Naive B cell (primary cell): ENCODE data around the gene GPR149. TPM values are rescaled to one million over a fixed set of nuclear protein-coding genes. Genes with fewer than 3 reads are reported as not detected.
"Not testable (repeated sequence)": the region's sequence is repeated elsewhere in the genome, so short reads cannot be mapped to it uniquely, and the experiment has no call there.

Source experiments
- ATAC-seq, 2 donors: fragments of 150-1000 bp; cut with Tn5 transposase; 2 replicates each; pipeline ENCODE4 v1.10.0; 2021; ENCODE audit warnings: low read depth in 2 of 2, mild to moderate bottlenecking in 2 of 2, moderate library complexity in 2 of 2
- DNase-seq: peaks from one replicate; pipeline ENCODE4 v3.0.0; 2022
- H3K27ac Mint-ChIP-seq, 6 donors: one replicate each; pipeline ENCODE4 v1.8.0; 2020 to 2022; ENCODE audit warnings: mild to moderate bottlenecking in 6 of 6, mixed read lengths in 6 of 6, moderate library complexity in 5 of 6, inconsistent platforms in 2 of 6
- H3K27me3 Mint-ChIP-seq, 3 donors: one replicate each; pipeline ENCODE4 v1.8.0; 2021 to 2022; ENCODE audit warnings: mixed read lengths in 3 of 3, mild to moderate bottlenecking in 1 of 3
- H3K36me3 Mint-ChIP-seq, 2 donors: one replicate each; pipeline ENCODE4 v1.8.0; 2020 to 2022; ENCODE audit warnings: mixed read lengths in 2 of 2, inconsistent platforms in 1 of 2, mild to moderate bottlenecking in 1 of 2
- H3K4me1 Mint-ChIP-seq, 3 donors: one replicate each; pipeline ENCODE4 v1.8.0; 2020 to 2022; ENCODE audit warnings: mixed read lengths in 3 of 3, inconsistent platforms in 1 of 3, mild to moderate bottlenecking in 1 of 3, moderate library complexity in 1 of 3
- H3K4me3 Mint-ChIP-seq, 8 donors: one replicate each; pipeline ENCODE4 v1.8.0; 2020 to 2022; ENCODE audit warnings: mild to moderate bottlenecking in 8 of 8, mixed read lengths in 8 of 8, moderate library complexity in 8 of 8, inconsistent platforms in 2 of 8
- H3K9me3 Mint-ChIP-seq, 7 donors: one replicate each; pipeline ENCODE4 v1.8.0; 2020 to 2022; ENCODE audit warnings: mixed read lengths in 7 of 7, mild to moderate bottlenecking in 5 of 7, inconsistent platforms in 2 of 7, moderate library complexity in 1 of 7
- polyA plus RNA-seq, 6 donors: library from polyadenylated mRNA; unstranded; fragments of 300-500 nt; fragmentation: Illumina TruSeq; gene quantifications; one replicate each; pipeline ENCODE4 v1.2.3, GENCODE V29; 2021; ENCODE audit warnings: low read depth in 6 of 6

GPR149 gene, protein sequence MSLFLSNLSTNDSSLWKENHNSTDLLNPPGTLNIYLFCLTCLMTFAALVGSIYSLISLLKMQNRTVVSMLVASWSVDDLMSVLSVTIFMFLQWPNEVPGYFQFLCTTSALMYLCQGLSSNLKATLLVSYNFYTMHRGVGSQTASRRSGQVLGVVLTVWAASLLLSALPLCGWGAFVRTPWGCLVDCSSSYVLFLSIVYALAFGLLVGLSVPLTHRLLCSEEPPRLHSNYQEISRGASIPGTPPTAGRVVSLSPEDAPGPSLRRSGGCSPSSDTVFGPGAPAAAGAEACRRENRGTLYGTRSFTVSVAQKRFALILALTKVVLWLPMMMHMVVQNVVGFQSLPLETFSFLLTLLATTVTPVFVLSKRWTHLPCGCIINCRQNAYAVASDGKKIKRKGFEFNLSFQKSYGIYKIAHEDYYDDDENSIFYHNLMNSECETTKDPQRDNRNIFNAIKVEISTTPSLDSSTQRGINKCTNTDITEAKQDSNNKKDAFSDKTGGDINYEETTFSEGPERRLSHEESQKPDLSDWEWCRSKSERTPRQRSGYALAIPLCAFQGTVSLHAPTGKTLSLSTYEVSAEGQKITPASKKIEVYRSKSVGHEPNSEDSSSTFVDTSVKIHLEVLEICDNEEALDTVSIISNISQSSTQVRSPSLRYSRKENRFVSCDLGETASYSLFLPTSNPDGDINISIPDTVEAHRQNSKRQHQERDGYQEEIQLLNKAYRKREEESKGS
- not detected for polyA plus RNA-seq

DNA sequence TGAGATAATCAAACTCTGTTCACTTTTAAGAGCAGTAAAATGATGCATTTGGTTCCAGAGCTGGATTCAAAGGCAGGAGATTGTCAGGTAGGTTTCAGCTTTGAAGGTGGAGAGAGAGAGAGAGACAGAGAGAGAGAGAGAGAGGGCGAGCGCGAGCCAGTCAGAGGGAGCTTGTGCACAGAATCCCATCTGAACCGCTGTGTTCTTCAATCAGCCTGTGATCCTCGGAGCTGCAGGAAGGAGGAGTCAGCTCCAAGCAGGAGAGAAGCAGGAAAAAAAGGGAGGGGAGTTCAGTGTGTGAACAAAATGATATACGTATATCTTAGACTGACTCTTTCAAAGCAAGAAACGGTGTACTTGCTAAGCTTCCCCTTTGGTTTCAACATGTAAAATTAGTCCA is at the start of gene GPR149:
Gene GPR149 (minus strand): TSS at position 177 of the 400 bp plus-strand sequence. CDS start 575 bp downstream, outside the sequence.
- ATAC-seq (no peak), DNase-seq (no peak)
- H3K36me3 Mint-ChIP-seq = peaks cover 0 to 7% of the 10 kb centered on the region in 2 donors
- peaks cover 19 to 43% (median 36%) of the 10 kb centered on the region in 3 donors for H3K27me3 Mint-ChIP-seq
- peaks cover 0 to 9% (median 2%) of the 10 kb centered on the region in 7 donors for H3K9me3 Mint-ChIP-seq
- H3K4me3 Mint-ChIP-seq = peak within 1 kb of the TSS in 1 of 8 donors; percentile 31
- H3K4me1 Mint-ChIP-seq = no peaks in the 10 kb centered on the region
- no peak within 1 kb of the TSS for H3K27ac Mint-ChIP-seq

GRCh38 chr3:154473769-154474168 is 43.8 kb upstream of the GPR149 start:
- Mint-ChIP-seq H3K9me3 (peaks cover 0 to 17% (median 2%) of the 10 kb centered on the region in 7 donors), H3K36me3 (no peaks in the 10 kb centered on the region), H3K4me3 (no peak overlapping the region), H3K27me3 (no peaks in the 10 kb centered on the region), H3K4me1 (no peaks in the 10 kb centered on the region), H3K27ac (peak overlapping the region in 1 of 6 donors; percentile 21)
- no peak for ATAC-seq
- DNase-seq = no peak

GRCh38 chr3:154469585-154469984 is 39.6 kb upstream of the GPR149 start:
- Mint-ChIP-seq H3K4me3 (no peak overlapping the region), H3K27me3 (no peaks in the 10 kb centered on the region), H3K27ac (no peak overlapping the region), H3K36me3 (no peaks in the 10 kb centered on the region), H3K4me1 (no peaks in the 10 kb centered on the region), H3K9me3 (peaks cover 0 to 12% (median 2%) of the 10 kb centered on the region in 7 donors)
- no peak for ATAC-seq
- no peak for DNase-seq

DNA sequence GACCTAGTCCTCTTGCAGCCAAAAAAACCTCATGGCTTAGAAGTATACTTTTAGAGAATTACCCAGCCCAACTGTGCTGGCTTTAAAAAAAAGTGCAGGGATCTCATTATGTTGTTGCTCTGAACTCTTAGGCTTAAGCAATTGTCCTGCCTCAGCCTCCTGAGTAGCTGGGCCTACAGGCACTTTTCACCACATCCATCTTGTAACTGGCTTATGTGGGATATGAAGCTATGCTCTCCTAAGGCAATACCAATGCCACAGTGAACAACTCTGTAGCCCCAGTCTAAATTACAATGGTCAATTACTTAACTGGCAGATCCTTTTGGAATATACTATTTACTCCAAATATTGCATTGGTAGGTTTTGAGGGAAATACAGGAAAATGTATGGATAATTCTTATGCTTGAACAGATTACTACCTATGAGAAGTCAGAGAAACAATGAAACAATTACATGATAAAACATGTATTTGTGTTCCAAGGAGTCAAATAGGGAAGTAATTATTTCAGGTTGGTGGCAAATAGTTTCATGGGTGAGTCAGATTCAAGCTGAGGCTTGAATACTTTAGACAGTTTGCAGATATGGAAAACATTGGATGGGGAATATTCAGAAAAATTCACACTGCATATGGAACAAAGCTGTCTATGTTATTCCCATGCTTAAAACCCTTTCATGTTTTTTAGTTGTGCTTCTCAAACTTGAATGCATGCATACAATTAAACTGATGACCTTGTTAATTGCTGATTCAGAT is 34.6 kb upstream of the GPR149 start:
- Mint-ChIP-seq H3K9me3 (no peaks in the 10 kb centered on the region), H3K27me3 (no peaks in the 10 kb centered on the region), H3K4me1 (no peaks in the 10 kb centered on the region), H3K4me3 (no peak overlapping the region), H3K36me3 (no peaks in the 10 kb centered on the region), H3K27ac (no peak overlapping the region)
- DNase-seq (no peak), ATAC-seq (no peak)

DNA sequence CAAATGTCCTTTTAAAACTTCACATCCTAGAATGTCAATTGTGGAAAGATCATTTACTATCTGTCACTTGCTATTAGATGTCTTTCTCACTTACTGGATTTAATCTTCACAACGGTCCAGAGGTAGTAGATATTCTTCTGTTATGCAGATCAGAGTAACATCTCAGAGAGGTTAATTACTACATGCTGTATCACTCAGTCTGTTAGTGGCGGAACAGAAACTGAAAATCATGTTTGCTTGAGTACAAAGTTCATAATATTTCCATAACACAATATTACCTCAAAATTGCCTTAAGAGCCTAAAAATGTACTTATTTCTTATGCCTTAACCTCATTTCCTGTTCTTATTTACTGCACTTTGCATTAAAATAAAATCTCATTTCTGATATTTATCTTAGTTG is 28.6 kb upstream of the GPR149 start:
- H3K27ac Mint-ChIP-seq = no peak overlapping the region
- H3K36me3 Mint-ChIP-seq = no peaks in the 10 kb centered on the region
- H3K27me3 Mint-ChIP-seq = no peaks in the 10 kb centered on the region
- peaks cover 0 to 9% (median 3%) of the 10 kb centered on the region in 7 donors for H3K9me3 Mint-ChIP-seq
- no peaks in the 10 kb centered on the region for H3K4me1 Mint-ChIP-seq
- DNase-seq (no peak), ATAC-seq (no peak)
- H3K4me3 Mint-ChIP-seq = no peak overlapping the region

- H3K36me3 Mint-ChIP-seq, H3K27ac Mint-ChIP-seq, H3K4me3 Mint-ChIP-seq, ATAC-seq, H3K27me3 Mint-ChIP-seq, H3K9me3 Mint-ChIP-seq, H3K4me1 Mint-ChIP-seq, DNase-seq: not testable (repeated sequence)
Measured at GRCh38 chr3:154439081-154439480, 9.1 kb upstream of the GPR149 start.

GRCh38 chr3:154431043-154431442 is 1.1 kb upstream of the GPR149 start:
- ATAC-seq (no peak), DNase-seq (no peak)
- Mint-ChIP-seq H3K27ac (no peak overlapping the region), H3K9me3 (peaks cover 0 to 9% (median 2%) of the 10 kb centered on the region in 7 donors), H3K27me3 (peaks cover 19 to 43% (median 36%) of the 10 kb centered on the region in 3 donors), H3K4me3 (no peak overlapping the region), H3K4me1 (no peaks in the 10 kb centered on the region), H3K36me3 (peaks cover 0 to 7% of the 10 kb centered on the region in 2 donors)

GRCh38 chr3:154428286-154429206 is 1.4 kb downstream of the GPR149 start:
- Mint-ChIP-seq H3K27ac (no peak overlapping the region), H3K27me3 (peaks cover 23 to 43% (median 36%) of the 10 kb centered on the region in 3 donors)

GRCh38 chr3:154427685-154428285 is 2.2 kb downstream of the GPR149 start:
- no peak overlapping the region for H3K4me3 Mint-ChIP-seq
- ATAC-seq (no peak), DNase-seq (no peak)
- H3K27me3 Mint-ChIP-seq = peaks cover 23 to 43% (median 36%) of the 10 kb centered on the region in 3 donors
- H3K36me3 Mint-ChIP-seq = peaks cover 0 to 7% of the 10 kb centered on the region in 2 donors
- H3K9me3 Mint-ChIP-seq = peaks cover 0 to 13% (median 2%) of the 10 kb centered on the region in 7 donors
- H3K27ac Mint-ChIP-seq = no peak overlapping the region
- no peaks in the 10 kb centered on the region for H3K4me1 Mint-ChIP-seq

More at GRCh38 chr3:154428286-154429206, 1.4 kb downstream of the GPR149 start:
- DNase-seq (no peak), ATAC-seq (no peak)
- Mint-ChIP-seq H3K4me3 (no peak overlapping the region), H3K4me1 (no peaks in the 10 kb centered on the region), H3K9me3 (peaks cover 0 to 9% (median 1%) of the 10 kb centered on the region in 7 donors), H3K36me3 (peaks cover 0 to 7% of the 10 kb centered on the region in 2 donors)

- peaks cover 0 to 4% (median under 1%) of the 10 kb centered on the region in 7 donors for H3K9me3 Mint-ChIP-seq
- ATAC-seq (no peak), DNase-seq (no peak)
- H3K27ac Mint-ChIP-seq = no peak overlapping the region
- H3K27me3 Mint-ChIP-seq = peaks cover 8 to 16% (median 14%) of the 10 kb centered on the region in 3 donors
- no peaks in the 10 kb centered on the region for H3K36me3 Mint-ChIP-seq
- no peaks in the 10 kb centered on the region for H3K4me1 Mint-ChIP-seq
- no peak overlapping the region for H3K4me3 Mint-ChIP-seq
Measured at GRCh38 chr3:154422694-154423093, 7.3 kb downstream of the GPR149 start.

DNA sequence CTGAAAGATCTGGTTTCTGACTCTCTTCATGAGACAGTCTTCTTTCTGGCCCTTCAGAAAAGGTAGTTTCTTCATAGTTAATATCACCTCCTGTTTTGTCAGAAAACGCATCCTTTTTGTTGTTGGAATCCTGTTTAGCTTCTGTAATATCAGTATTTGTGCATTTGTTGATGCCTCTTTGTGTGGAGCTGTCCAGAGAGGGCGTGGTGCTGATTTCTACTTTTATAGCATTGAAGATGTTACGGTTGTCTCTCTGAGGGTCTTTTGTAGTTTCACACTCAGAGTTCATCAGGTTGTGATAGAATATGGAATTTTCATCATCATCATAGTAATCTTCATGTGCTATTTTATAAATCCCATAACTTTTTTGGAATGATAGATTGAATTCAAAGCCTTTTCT is 8.9 kb downstream of the GPR149 start:
- Mint-ChIP-seq H3K4me1 (no peaks in the 10 kb centered on the region), H3K9me3 (peaks cover 0 to 13% (median 4%) of the 10 kb centered on the region in 7 donors), H3K36me3 (no peaks in the 10 kb centered on the region), H3K4me3 (no peak overlapping the region), H3K27me3 (peaks cover 0 to 4% (median under 1%) of the 10 kb centered on the region in 3 donors), H3K27ac (no peak overlapping the region)
- no peak for DNase-seq
- ATAC-seq = no peak
